ENCODE data around the gene FAM114A1.

The FAM114A1 gene

DNA sequence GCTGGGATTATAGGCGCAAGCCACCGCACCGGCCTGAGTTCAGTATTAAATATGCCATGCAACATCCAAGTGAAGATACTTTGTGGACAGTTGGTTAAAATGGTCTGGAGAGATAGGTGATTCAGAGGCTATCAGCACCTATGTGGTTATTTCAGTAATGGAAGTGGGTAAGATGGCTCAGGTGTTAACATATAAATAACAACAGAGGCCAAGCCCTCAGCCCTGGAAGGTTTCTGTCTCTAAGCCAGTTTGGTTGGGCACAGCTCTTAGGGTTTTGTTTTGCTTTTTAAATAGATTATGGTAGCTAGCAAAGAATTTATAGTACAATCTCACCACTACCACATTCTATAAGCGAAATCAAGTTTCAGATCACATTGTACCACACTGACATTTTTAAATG is 16.6 kb downstream of the FAM114A1 start:
- no peaks in the 10 kb centered on the region for H3K9me2 ChIP-seq (replicated peaks; ENCODE audit: control insufficient read depth, low read length)
- TF ChIP-seq, protein P1, sequence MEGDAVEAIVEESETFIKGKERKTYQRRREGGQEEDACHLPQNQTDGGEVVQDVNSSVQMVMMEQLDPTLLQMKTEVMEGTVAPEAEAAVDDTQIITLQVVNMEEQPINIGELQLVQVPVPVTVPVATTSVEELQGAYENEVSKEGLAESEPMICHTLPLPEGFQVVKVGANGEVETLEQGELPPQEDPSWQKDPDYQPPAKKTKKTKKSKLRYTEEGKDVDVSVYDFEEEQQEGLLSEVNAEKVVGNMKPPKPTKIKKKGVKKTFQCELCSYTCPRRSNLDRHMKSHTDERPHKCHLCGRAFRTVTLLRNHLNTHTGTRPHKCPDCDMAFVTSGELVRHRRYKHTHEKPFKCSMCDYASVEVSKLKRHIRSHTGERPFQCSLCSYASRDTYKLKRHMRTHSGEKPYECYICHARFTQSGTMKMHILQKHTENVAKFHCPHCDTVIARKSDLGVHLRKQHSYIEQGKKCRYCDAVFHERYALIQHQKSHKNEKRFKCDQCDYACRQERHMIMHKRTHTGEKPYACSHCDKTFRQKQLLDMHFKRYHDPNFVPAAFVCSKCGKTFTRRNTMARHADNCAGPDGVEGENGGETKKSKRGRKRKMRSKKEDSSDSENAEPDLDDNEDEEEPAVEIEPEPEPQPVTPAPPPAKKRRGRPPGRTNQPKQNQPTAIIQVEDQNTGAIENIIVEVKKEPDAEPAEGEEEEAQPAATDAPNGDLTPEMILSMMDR (IDR thresholded peaks at IDR 0.05; ENCODE audit: low read depth, low read length, poor library complexity, severe bottlenecking) = no peak
- TF ChIP-seq EZH2phosphoT487 (IDR thresholded peaks at IDR 0.05; ENCODE audit: borderline replicate concordance, low read length) = no peak
- H3K4me2 ChIP-seq (ENCODE audit: low read length) = no peak overlapping the region
- H3K4me1 ChIP-seq (ENCODE audit: control insufficient read depth, low read length) = peaks cover 5% of the 10 kb centered on the region; the same call in 1 of the 2 replicates
- no peaks in the 10 kb centered on the region for H3K79me2 ChIP-seq (ENCODE audit: control insufficient read depth, low read length)
- H3K9me3 ChIP-seq (ENCODE audit: control insufficient read depth, insufficient read depth, low read length) = no peaks in the 10 kb centered on the region
- no peak overlapping the region for H3K4me3 ChIP-seq (ENCODE audit: low read length)
- no peaks in the 10 kb centered on the region for H3K27me3 ChIP-seq (ENCODE audit: control insufficient read depth, low read length)
- no peak overlapping the region for H3K27ac ChIP-seq (ENCODE audit: low read depth, low read length)
- H3F3A ChIP-seq (ENCODE audit: control insufficient read depth, insufficient read depth) = no peaks in the 10 kb centered on the region
- no peaks in the 10 kb centered on the region for H4K20me1 ChIP-seq (ENCODE audit: control insufficient read depth, insufficient read depth, low read depth, low read length)
- no peaks in the 10 kb centered on the region for H3K36me3 ChIP-seq (ENCODE audit: control insufficient read depth, low read length)

DNA sequence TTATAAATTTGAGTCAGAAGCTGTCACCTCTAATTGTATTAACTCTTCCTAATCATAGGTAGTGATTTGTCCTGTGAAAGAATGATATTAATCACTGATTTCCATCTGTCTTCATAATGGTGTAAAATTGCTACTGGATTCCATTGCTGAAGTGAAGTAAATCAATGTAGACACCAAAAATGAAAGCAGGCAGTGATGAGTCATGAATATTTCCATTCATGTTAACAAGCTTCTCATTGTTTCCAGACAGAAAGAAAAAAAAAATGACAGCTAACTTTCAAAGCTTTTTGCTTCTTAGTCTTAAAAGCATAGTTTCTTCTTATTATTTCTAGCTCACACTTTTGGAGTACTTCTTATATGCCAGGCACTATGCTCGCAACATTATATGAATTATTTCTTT is 21.5 kb downstream of the FAM114A1 start:
- no peaks in the 10 kb centered on the region for H3K27me3 ChIP-seq (ENCODE audit: control insufficient read depth, low read length)
- no peaks in the 10 kb centered on the region for H3K36me3 ChIP-seq (ENCODE audit: control insufficient read depth, low read length)
- no peaks in the 10 kb centered on the region for H3F3A ChIP-seq (ENCODE audit: control insufficient read depth, insufficient read depth)
- H3K79me2 ChIP-seq (ENCODE audit: control insufficient read depth, low read length) = no peaks in the 10 kb centered on the region
- no peak overlapping the region for H3K4me3 ChIP-seq (ENCODE audit: low read length)
- TF ChIP-seq, protein P1 (IDR thresholded peaks at IDR 0.05; ENCODE audit: low read depth, low read length, poor library complexity, severe bottlenecking) = no peak
- no peak for TF ChIP-seq EZH2phosphoT487 (IDR thresholded peaks at IDR 0.05; ENCODE audit: borderline replicate concordance, low read length)
- H3K27ac ChIP-seq (ENCODE audit: low read depth, low read length) = no peak overlapping the region
- no peak overlapping the region for H3K4me2 ChIP-seq (ENCODE audit: low read length)
- no peaks in the 10 kb centered on the region for H4K20me1 ChIP-seq (ENCODE audit: control insufficient read depth, insufficient read depth, low read depth, low read length)
- H3K4me1 ChIP-seq (ENCODE audit: control insufficient read depth, low read length) = peaks cover 5% of the 10 kb centered on the region; the same call in 1 of the 2 replicates
- no peaks in the 10 kb centered on the region for H3K9me3 ChIP-seq (ENCODE audit: control insufficient read depth, insufficient read depth, low read length)
- no peaks in the 10 kb centered on the region for H3K9me2 ChIP-seq (replicated peaks; ENCODE audit: control insufficient read depth, low read length)

DNA sequence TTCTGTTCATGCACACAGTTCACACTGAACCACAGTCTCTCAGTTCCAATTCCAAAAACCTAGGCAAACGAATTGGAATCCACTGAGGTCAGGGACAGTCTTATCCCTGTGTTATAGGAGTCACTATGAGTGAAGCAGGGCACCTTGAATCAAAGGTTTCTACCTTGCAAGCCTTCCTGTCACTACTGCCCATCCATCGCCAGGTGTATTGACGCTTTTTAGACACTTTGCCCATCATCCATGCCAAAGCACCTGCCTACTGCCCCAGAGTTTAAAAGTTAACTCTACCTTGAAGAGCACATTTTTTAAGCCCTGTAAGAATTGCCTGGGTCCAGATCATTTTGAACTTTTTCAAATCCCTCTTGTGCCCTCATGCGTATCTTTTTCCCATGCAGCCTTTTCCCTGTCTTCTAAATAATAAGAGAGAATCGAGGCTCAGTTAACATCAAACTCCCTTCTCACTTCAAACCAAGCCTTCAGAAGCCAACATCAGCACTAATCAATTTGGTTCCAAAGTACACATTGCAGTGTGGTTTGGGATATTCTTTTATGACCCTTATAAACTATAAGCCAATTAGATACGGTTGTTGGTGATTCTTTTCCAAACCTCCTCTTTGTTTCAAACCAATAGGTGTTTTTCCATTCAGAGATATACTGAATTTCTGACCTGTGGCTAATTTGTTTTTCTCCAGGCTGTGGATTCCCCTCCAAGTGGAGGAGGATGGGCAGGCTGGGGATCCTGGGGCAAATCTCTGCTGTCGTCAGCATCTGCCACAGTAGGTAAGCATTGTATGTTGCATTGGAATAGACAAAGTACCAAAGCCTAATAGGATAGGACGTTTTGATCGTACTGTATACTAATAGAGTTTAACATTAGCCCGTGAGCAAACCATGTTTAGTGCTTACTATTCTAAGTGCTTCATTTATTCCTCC is 23.7 kb downstream of the FAM114A1 start:
- no peaks in the 10 kb centered on the region for H3K36me3 ChIP-seq (ENCODE audit: control insufficient read depth, low read length)
- H3K9me3 ChIP-seq (ENCODE audit: control insufficient read depth, insufficient read depth, low read length) = no peaks in the 10 kb centered on the region
- H3K4me1 ChIP-seq (ENCODE audit: control insufficient read depth, low read length) = peaks cover 5% of the 10 kb centered on the region; the same call in 1 of the 2 replicates
- no peak overlapping the region for H3K4me3 ChIP-seq (ENCODE audit: low read length)
- no peaks in the 10 kb centered on the region for H3K9me2 ChIP-seq (replicated peaks; ENCODE audit: control insufficient read depth, low read length)
- H3K27ac ChIP-seq (ENCODE audit: low read depth, low read length) = no peak overlapping the region
- H3K79me2 ChIP-seq (ENCODE audit: control insufficient read depth, low read length) = no peaks in the 10 kb centered on the region
- no peaks in the 10 kb centered on the region for H3K27me3 ChIP-seq (ENCODE audit: control insufficient read depth, low read length)
- no peak for TF ChIP-seq EZH2phosphoT487 (IDR thresholded peaks at IDR 0.05; ENCODE audit: borderline replicate concordance, low read length)
- TF ChIP-seq, protein P1 (IDR thresholded peaks at IDR 0.05; ENCODE audit: low read depth, low read length, poor library complexity, severe bottlenecking) = no peak
- H3F3A ChIP-seq (ENCODE audit: control insufficient read depth, insufficient read depth) = no peaks in the 10 kb centered on the region
- no peaks in the 10 kb centered on the region for H4K20me1 ChIP-seq (ENCODE audit: control insufficient read depth, insufficient read depth, low read depth, low read length)
- H3K4me2 ChIP-seq (ENCODE audit: low read length) = no peak overlapping the region

All from DOHH2 (cell line).